GM15510 (cell line): ENCODE measurements around the gene CES4A.

ENCODE experiments used
- POLR2A ChIP-seq: IDR thresholded peaks from 3 replicates; pipeline ENCODE4 v1.6.1; 2011; ENCODE audit warnings: borderline replicate concordance; ENCODE audit not compliant: insufficient read length; ENCODE audit errors: extremely low read depth

Gene CES4A

DNA sequence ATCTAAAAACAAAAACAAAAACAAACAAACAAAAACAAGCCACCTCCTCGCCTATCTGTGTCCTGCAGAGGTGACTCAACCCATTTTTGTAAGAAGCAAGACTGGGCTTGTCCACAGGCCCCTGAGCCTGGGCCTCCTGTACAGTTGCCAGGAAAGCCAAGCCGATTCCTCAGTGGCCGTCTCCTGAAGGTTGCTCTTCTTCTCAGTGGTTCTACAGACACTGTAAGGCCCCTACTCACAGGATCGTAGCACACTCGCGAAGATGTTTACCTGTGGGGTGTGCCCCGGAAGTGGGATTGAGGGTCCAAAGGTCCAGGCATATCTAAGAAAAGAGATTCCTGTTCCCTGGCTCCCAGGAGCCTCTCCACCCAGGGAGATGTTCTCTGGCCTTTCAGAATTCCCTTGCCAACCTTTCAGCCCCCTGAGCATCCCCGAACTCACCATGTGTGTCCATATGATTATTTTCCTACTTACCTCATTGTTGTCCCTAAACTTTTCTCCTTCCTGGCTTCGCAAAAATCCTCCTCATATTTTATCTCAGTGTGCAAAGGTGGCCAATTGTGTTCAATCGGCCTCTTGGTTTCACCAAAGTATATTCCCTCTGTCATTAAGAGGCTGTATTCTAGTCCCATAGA lies 34.8 kb upstream of the CES4A start:
- no peak for TF ChIP-seq POLR2A

DNA sequence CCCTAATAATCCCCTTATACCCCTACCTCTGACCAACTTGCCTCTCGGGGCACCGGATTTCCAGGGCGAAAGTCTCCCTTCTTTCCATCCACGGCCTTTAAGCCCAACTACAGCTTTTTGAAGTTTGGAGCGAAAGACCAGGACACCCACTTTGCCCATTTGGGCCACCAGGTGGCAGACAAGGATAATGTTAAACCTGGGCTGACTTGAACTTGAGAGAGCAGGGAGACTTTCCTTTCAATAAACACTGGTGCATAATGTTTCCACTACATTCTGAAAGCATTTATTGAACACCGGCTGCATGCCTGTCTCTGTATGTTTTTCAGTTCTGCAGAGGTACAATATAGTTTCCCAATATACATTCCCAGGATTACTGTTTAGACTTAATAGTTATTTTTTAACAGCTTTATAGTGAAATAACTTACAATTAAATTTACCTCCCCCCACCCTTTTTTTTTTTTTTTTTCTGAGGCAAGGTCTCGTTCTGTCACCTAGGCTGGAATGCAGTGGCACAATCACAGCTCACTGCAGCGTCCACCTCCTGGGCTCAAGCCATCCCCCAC lies 34.2 kb upstream of the CES4A start:
- TF ChIP-seq POLR2A: no peak

DNA sequence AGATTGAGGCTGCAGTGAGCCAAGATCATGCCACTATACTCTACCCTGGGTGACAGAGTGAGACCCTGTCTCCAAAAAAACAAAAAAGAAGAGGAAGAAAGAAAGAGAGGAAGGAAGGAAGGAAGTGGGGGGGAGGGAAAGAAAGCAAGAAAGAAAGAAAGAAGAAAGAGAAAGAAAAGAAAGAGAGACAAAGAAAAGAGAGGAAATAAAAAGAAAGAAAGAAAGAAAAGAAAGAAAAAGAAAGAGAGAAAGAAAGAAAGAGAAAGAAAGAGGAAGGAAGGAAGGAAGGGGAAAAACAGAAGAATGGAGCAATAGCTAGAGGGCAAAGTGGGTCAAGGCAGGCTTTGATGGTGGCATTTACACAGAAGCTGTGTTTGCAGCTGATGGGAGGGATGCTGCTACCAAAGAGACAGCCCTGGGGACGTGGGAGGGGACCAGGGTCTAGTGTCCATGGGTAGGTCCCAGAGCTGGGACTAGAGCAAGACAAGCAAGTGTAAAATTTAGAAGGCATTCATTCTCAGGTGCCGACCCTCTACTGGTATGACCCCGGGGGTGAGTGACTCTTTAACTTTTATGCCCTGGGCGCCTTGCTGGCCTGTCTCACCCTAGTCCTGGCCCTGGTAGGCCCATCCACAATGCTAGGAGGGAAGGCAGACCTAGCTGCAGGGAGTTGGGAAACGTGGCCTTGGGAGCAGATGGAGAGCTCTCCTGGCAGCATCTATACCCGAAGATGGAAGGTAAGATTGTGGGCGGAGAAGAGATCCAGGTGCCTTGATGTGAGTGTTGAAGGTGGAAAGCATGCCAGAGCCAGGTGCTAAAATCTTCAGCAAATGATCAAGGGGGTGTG lies 29.3 kb upstream of the CES4A start:
- no peak for TF ChIP-seq POLR2A

DNA sequence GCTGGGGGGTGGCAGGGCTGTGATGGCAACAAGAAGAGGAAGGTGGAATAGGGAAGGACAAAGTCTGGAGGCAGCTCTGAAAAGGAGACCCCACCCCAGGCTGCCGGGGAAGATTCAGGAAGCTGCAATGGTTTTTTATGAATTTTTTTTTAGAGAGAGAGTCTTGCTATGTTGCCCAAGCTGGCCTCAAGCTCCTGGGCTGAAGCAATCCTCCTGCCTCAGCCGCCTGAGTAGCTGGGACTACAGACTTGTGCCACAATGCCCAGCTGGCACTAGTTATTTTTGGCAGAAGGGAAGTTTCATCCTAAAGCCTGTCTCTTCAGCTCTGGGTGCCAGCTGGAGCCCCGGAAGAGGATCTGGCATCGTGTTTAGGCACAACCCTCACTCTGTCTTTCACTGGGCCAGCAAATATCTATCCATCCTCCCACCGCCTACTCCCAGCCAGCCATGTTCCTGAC lies 28.7 kb upstream of the CES4A start:
- TF ChIP-seq POLR2A: no peak

DNA sequence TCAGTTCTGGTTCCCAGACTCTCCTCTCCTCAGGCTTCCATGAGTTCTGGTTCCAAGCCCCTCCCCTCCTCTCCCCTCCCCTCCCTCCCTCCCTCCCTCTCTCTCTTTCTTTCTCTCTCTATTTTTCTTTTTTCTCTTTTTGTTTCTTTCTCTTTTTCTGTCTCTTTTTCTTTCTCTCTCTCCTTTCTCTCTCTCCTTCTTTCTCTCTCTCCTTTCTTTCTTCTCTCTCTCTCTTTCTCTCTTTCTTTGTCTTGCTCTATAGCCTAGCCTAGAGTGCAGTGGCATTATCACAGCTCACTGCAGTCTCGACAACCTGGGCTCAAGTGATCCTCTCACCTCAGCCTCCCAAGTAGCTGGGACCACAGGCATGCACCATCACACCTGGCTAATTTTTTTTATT lies 28.1 kb upstream of the CES4A start:
- no peak for TF ChIP-seq POLR2A

DNA sequence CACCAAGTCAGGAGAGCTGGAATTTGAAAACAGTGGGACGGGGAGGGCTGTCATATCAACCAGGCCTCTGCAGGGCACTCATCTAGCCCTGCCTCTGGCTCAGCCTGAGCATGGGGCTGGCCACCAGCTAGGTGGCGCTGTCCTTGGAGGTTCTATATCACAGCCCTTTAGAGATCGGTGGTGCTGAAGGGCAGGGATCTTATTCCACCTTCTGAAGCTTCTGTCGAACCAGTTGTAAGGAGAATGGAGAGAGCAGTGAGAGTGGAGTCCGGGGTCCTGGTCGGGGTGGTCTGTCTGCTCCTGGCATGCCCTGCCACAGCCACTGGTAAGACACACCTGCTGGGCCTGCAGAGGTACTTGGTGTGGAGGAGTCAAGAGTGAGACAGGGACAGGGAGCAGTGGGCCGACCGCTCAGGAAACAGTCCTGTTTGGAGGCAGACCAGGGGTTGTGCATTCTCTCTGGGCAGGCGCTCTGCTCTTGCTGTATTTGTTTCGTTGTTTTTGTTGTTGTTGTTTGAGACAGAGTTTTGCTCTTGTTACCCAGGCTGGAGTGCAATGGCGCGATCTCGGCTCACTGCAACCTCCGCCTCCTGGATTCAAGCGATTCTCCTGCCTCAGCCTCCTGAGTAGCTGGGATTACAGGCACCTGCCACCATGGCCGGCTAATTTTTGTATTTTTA lies 27.2 kb upstream of the CES4A start, which contains the start of gene CES3:
CES3 (plus strand) TSS at position 202 of the 680 bp plus-strand sequence; CDS start at position 244, 42 bp downstream.
- TF ChIP-seq POLR2A: no peak

DNA sequence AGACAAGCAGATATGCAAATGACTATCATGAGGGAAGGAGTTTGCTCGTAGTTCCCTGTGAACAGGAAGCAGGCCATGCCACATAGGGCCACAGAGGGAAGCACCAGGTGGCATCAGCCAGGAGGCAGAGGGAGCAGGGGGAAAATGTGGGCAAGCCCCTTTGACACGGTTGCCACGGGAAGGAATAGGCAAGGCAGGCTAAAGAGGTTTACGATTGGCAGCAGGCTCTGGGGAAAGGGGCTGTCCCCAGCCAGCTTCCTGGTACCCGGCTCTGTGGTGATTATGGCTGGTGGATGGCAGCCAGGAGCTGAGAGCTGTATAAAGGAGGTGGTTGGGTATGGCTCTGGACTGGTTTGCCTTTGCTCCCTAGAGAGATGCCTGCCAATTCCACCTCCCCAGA lies 26.5 kb upstream of the CES4A start:
- no peak for TF ChIP-seq POLR2A

DNA sequence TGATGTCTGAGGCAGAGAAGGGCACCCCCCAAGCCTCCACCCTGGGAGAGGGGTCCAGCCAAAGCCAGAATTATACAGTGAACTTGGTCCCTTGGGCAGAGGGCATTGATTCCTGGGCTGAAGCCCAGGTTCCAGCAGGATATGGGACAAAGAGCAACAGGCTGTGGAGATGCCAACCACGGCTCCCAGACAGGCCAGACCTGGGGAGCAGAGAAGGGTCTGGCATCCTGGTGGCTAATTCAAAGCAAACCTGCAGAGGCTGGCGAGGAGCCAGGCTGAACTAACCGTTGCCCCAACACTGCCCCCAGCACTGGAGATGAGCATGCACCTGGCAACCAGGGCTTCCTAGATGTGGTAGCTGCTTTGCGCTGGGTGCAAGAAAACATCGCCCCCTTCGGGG lies 24.3 kb upstream of the CES4A start:
- TF ChIP-seq POLR2A: no peak

DNA sequence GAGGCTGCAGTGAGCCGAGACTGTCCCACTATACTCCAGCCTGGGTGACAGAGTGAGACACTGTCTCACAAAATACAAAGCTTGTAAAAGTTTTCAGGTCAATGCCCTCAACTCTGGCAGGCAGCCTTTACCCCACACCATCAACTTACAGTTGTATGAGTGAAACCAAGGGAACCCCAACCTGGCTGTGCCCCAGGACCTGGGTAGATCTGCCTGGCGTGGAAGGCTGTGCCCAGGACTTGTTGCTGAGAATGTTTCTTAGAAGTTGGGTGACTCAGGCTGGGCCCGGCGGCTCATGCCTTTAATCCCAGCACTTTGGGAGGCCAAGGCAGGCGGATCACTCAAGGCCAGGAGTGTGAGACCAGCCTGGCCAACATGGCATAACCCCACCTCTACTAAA lies 19.5 kb upstream of the CES4A start:
- TF ChIP-seq POLR2A: no peak

DNA sequence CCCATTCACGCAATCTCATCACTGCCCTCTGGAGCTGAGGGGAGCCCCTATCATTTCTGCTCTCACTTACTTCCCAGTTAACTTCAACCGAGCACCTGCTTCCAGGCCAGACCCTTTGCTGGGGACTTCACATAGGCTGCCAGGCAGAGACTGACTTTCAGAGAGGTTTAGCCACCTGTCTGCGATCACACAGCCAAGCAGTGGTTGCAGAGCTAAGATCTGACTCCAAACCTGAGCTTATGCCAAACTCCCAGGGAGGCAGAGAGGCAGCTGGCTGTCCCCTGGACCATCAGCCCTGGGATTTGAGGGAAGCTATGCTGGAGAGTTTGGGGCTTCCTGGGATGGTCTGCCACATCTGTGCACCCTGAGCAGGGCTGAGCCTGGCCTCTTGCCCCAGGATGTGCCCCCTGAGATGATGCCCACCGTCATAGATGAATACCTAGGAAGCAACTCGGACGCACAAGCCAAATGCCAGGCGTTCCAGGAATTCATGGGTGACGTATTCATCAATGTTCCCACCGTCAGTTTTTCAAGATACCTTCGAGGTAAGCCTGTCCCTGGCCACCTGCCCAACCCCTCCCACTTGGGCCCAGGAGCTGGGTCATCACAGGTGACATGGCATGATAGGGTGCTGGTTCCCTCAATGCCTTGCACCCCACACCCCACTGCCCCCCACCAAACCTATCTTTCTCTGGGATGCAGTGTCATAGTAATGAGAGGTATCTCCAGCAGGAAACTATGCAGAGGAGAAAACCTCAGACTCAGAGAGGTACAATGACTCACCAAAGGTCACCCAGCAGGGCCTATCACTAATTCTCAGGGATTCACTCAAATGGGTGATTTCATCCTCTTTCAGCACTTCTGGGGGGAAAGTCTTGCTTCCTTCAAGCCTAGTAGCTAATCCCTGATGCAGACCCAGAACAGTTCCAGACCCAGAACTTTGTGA lies 17.3 kb upstream of the CES4A start:
- no peak for TF ChIP-seq POLR2A

DNA sequence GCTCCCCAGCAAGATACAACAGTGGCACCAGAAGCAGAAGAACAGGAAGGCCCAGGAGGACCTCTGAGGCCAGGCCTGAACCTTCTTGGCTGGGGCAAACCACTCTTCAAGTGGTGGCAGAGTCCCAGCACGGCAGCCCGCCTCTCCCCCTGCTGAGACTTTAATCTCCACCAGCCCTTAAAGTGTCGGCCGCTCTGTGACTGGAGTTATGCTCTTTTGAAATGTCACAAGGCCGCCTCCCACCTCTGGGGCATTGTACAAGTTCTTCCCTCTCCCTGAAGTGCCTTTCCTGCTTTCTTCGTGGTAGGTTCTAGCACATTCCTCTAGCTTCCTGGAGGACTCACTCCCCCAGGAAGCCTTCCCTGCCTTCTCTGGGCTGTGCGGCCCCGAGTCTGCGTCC lies 15.4 kb upstream of the CES4A start:
- TF ChIP-seq POLR2A: no peak

DNA sequence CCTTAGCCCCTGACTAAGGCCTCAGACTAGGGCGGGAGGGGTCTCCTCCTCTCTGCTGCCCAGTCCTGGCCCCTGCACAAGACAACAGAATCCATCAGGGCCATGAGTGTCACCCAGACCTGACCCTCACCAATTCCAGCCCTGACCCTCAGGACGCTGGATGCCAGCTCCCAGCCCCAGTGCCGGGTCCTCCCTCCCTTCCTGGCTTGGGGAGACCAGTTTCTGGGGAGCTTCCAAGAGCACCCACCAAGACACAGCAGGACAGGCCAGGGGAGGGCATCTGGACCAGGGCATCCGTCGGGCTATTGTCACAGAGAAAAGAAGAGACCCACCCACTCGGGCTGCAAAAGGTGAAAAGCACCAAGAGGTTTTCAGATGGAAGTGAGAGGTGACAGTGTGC lies 14.7 kb upstream of the CES4A start:
- TF ChIP-seq POLR2A: no peak

DNA sequence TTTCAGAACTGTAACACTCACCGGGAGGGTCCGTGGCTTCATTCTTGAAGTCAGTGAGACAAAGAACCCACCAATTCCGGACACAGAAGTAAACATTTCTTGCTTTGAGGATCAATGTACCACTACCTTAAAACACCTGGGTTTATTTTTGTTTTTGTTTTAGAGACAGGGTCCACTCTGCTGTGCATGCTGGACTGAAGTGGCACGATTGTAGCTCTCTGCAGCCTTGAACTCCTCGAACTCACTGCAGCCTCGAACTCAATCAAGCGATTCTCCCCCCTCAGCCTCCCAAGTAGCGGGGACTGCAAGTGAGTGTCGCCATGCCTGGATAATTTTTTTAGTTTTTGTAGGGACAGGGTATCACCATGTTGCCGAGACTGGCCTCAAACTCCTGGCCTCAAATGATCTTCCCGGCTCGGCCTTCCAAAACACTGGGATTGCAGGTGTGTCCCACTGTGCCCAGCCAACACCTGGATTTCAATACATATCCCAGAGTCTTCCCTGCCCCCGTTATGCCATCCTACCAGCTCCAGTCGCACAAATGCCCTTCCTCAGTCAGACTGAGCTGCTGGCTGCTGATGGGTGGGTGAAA lies 13.0 kb upstream of the CES4A start:
- TF ChIP-seq POLR2A: no peak

DNA sequence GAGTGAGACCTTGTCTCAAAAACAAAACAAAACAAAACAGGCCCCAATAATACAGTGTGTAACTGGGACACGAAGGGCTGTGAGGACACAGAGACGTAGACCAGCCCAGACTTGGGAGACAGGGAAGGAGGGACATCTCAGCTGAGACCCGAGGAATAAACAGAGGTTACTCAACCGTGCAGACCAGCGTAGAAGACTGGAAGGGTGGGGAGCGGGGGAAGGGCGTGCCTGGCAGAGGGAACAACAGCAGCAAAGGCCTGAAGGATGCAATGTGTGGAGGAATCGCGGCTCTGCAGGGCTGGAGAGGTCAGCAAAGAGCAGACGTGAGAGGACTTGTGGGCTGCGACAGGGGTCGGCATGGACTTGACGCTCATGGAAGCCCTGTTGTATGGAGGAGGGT lies 11.6 kb upstream of the CES4A start:
- no peak for TF ChIP-seq POLR2A
